Measurements from ENCODE around the gene NGDN.

NGDN gene

DNA sequence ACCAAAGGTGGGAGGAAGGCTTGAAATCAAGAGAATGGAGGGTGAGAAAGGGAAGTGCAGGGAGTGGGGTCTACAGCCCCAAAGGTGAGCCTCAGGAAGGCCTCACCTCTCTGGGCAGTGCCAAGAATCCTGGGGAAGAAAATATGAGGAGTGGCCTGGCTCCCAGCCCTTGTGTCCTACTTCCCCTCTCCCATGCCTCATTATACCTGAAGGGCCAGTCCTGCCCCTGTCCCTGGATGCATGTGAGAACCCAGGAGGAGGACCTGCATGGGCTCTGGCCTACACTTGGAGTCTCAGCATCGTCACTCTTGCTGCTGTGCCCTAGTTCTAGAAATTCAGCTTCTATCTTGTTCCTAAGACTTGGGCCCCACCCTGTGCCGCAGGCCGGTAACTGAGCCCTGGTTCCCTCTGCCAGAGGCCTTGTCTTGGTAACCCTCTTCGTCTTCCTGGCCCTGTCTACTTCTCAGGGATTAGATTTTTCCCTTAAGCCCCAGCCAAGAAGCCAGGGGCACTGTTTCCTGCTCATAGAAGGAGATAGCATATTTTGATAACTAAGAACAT is 23.1 kb upstream of the NGDN start:
- no peak for DNase-seq
- WGBS (ENCODE audit: insufficient coverage): 97% methylated on average over 3 of the region's 4 CpGs
- H3K27ac ChIP-seq (ENCODE audit: insufficient read depth in 1 of 2, low read depth in 1 of 2, low read length in 2 of 2, poor library complexity in 1 of 2, severe bottlenecking in 2 of 2): no peak overlapping the region
- no peaks in the 10 kb centered on the region for H3K36me3 ChIP-seq (ENCODE audit: control insufficient read depth in 4 of 4, insufficient read depth in 4 of 4, low read length in 3 of 4)
- no peak overlapping the region for H3K4me3 ChIP-seq (ENCODE audit: control insufficient read depth in 1 of 7, extremely low read depth in 1 of 7, insufficient read depth in 4 of 7, low read depth in 2 of 7, low read length in 6 of 7)
- CTCF ChIA-PET: interaction anchor here (1.0 to 1.8 kb wide), 2 partner anchors 10 to 29 kb away, joined by 3 read pairs; no protein-coding TSS in a partner anchor
- POLR2A ChIA-PET: no interaction called here
- no peaks in the 10 kb centered on the region for H3K9me3 ChIP-seq (ENCODE audit: control extremely low read depth in 1 of 5, control insufficient read depth in 4 of 5, insufficient read depth in 2 of 5, low read depth in 1 of 5, low read length in 4 of 5)
- peaks cover 0 to 7% (median 0%) of the 10 kb centered on the region in 5 experiments for H3K27me3 ChIP-seq (replicated peaks in 2 of 5; ENCODE audit: control insufficient read depth in 4 of 5, insufficient read depth in 5 of 5, low read length in 4 of 5)
- H3K4me1 ChIP-seq (ENCODE audit: control extremely low read depth in 1 of 4, control insufficient read depth in 4 of 4, insufficient read depth in 4 of 4, low read length in 3 of 4): no peaks in the 10 kb centered on the region

DNA sequence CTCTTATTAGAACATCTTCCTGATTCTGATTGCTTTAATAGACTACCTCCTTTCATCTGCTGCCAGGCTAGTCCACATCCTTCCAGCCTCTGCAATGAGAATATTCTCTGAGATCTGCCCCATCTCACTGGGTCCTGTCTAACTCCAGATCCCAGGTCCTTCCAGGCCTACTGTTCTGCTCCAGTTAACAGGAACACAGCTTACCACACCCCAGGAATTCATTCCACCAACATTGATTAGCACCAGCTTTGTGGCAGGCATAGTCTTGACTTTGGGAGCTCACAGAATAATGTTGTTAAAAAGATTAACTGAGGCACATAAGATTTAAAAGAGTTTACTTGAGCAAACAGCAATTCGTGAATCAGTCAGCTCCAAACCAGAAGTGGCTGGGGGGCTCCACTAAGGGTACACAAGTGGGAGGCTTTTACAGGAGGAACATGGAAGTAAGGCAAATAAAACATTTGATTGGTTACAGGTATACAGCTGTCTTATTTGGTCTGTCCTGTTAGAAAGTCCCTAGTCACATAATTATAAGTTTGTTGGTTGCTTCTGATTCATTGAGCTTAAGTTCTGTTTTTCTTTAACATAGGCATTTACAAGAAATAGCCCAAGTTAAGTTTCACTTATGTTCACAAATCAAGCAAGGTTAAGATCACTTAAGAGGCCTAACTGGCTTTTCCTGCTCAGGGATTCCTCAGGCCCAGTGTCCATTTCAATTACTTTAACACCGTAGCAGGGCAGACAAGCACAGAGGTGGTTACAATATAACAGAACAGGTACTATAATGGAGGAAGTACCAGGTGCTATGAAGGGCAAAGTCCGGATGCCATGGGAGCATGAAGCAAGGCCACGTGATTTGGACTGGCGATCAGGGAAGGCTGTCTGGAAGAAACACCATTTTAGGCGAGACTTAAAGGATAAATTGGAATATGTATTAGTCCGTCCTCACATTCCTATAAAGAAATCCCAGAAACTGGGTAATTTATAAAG is 21.8 kb upstream of the NGDN start:
- ChIA-PET POLR2A (no interaction called here), CTCF (interaction anchor here (0.7 to 1.8 kb wide), 5 partner anchors 9 to 120 kb away, joined by 3 read pairs; no protein-coding TSS in a partner anchor)
- Histone ChIP-seq H3K4me1 (ENCODE audit: control extremely low read depth in 1 of 4, control insufficient read depth in 4 of 4, insufficient read depth in 4 of 4, low read length in 3 of 4) (no peaks in the 10 kb centered on the region), H3K27ac (ENCODE audit: insufficient read depth in 1 of 2, low read depth in 1 of 2, low read length in 2 of 2, poor library complexity in 1 of 2, severe bottlenecking in 2 of 2) (no peak overlapping the region), H3K9me3 (ENCODE audit: control extremely low read depth in 1 of 5, control insufficient read depth in 4 of 5, insufficient read depth in 2 of 5, low read depth in 1 of 5, low read length in 4 of 5) (no peaks in the 10 kb centered on the region), H3K4me3 (ENCODE audit: control insufficient read depth in 1 of 7, extremely low read depth in 1 of 7, insufficient read depth in 4 of 7, low read depth in 2 of 7, low read length in 6 of 7) (no peak overlapping the region), H3K36me3 (ENCODE audit: control insufficient read depth in 4 of 4, insufficient read depth in 4 of 4, low read length in 3 of 4) (no peaks in the 10 kb centered on the region), H3K27me3 (replicated peaks in 2 of 5; ENCODE audit: control insufficient read depth in 4 of 5, insufficient read depth in 5 of 5, low read length in 4 of 5) (peaks cover 0 to 7% (median 0%) of the 10 kb centered on the region in 5 experiments)
- DNase-seq: no peak
- 93% methylated on average over 4 of the region's 7 CpGs for WGBS (ENCODE audit: insufficient coverage)

DNA sequence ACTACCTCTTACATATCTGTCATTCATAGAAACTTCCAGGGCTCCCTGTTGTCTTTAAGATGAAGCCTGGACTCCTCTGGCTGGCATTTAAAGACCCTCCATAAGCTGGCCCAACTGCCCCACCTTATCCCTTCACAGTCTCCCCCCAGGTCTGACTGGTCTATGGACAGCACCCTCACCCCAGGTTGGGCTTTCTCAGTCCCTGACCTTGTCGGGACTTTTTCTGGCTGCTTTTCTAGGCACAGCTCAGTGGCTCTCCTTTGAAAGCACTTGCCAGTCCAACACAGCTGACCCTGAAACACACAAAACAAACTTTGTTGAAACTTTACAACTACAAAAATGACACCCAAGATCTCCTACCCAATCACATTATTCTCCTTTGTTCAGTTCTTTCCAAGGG is 20.2 kb upstream of the NGDN start:
- CTCF ChIA-PET: interaction anchor here (1.3 kb wide), 1 partner anchor 8 kb away, joined by 3 read pairs; no protein-coding TSS in a partner anchor
- POLR2A ChIA-PET: no interaction called here

DNA sequence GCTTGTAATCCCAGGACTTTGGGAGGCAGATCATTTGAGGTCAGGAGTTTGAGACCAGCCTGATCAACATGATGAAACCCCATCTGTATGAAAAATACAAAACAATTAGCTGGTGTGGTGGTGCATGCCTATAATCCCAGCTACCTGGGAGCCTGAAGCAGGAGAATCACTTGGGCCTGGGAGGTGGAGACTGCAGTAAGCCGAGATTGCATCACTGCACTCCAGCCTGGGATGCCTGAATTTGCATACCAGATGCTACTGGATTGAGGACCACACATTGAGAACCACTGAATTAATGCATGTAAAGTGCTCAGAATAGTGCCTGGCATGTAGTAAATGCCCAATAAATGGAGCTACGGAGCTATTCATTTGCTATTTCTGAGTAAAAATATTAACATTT is 19.1 kb upstream of the NGDN start:
- POLR2A ChIA-PET: interaction anchor here (0.6 kb wide), 1 partner anchor 123 kb away, joined by 3 read pairs; no protein-coding TSS in a partner anchor
- peaks cover 0 to 5% (median 0%) of the 10 kb centered on the region in 5 experiments for H3K27me3 ChIP-seq (replicated peaks in 2 of 5; ENCODE audit: control insufficient read depth in 4 of 5, insufficient read depth in 5 of 5, low read length in 4 of 5)
- CTCF ChIA-PET: interaction anchor here (1.2 kb wide), 1 partner anchor 70 kb away, joined by 3 read pairs; no protein-coding TSS in a partner anchor
- H3K9me3 ChIP-seq (ENCODE audit: control extremely low read depth in 1 of 5, control insufficient read depth in 4 of 5, insufficient read depth in 2 of 5, low read depth in 1 of 5, low read length in 4 of 5): no peaks in the 10 kb centered on the region
- H3K4me3 ChIP-seq (ENCODE audit: control insufficient read depth in 1 of 7, extremely low read depth in 1 of 7, insufficient read depth in 4 of 7, low read depth in 2 of 7, low read length in 6 of 7): no peak overlapping the region
- peaks cover 0 to 18% (median 4%) of the 10 kb centered on the region in 4 experiments for H3K4me1 ChIP-seq (ENCODE audit: control extremely low read depth in 1 of 4, control insufficient read depth in 4 of 4, insufficient read depth in 4 of 4, low read length in 3 of 4)
- WGBS (ENCODE audit: insufficient coverage): no CpG with 5 or more reads among the region's 2 CpGs
- no peak for DNase-seq
- H3K27ac ChIP-seq (ENCODE audit: insufficient read depth in 1 of 2, low read depth in 1 of 2, low read length in 2 of 2, poor library complexity in 1 of 2, severe bottlenecking in 2 of 2): no peak overlapping the region
- no peaks in the 10 kb centered on the region for H3K36me3 ChIP-seq (ENCODE audit: control insufficient read depth in 4 of 4, insufficient read depth in 4 of 4, low read length in 3 of 4)

More for the DNA sequence above, 20.2 kb upstream of the NGDN start:
- Histone ChIP-seq H3K4me1 (ENCODE audit: control extremely low read depth in 1 of 4, control insufficient read depth in 4 of 4, insufficient read depth in 4 of 4, low read length in 3 of 4) (peaks cover 0 to 10% (median 2%) of the 10 kb centered on the region in 4 experiments), H3K9me3 (ENCODE audit: control extremely low read depth in 1 of 5, control insufficient read depth in 4 of 5, insufficient read depth in 2 of 5, low read depth in 1 of 5, low read length in 4 of 5) (no peaks in the 10 kb centered on the region), H3K27me3 (replicated peaks in 2 of 5; ENCODE audit: control insufficient read depth in 4 of 5, insufficient read depth in 5 of 5, low read length in 4 of 5) (peaks cover 0 to 6% (median 0%) of the 10 kb centered on the region in 5 experiments), H3K27ac (ENCODE audit: insufficient read depth in 1 of 2, low read depth in 1 of 2, low read length in 2 of 2, poor library complexity in 1 of 2, severe bottlenecking in 2 of 2) (no peak overlapping the region), H3K4me3 (ENCODE audit: control insufficient read depth in 1 of 7, extremely low read depth in 1 of 7, insufficient read depth in 4 of 7, low read depth in 2 of 7, low read length in 6 of 7) (no peak overlapping the region), H3K36me3 (ENCODE audit: control insufficient read depth in 4 of 4, insufficient read depth in 4 of 4, low read length in 3 of 4) (no peaks in the 10 kb centered on the region)
- no peak for DNase-seq
- 91% methylated on average over 1 of the region's 1 CpG for WGBS (ENCODE audit: insufficient coverage)

DNA sequence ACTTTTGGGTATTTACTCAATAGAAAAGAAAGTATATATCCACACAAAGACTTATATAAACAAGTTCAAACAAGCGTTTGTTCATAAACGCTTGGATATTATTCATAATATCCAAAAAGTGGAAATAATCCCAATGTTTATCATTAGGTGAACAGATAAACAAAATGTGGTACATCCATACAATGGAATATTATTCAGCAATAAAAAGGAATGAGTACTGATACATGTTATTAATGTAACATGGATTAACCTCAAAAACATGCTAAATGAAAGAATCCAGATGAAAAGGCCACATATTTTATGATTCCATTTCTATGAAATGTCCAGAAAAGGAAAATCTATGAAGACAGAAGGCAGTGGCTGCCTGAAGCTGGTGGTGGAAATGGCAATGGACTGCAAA is 17.3 kb upstream of the NGDN start:
- H3K9me3 ChIP-seq (ENCODE audit: control extremely low read depth in 1 of 5, control insufficient read depth in 4 of 5, insufficient read depth in 2 of 5, low read depth in 1 of 5, low read length in 4 of 5): no peaks in the 10 kb centered on the region
- no peak overlapping the region for H3K27ac ChIP-seq (ENCODE audit: insufficient read depth in 1 of 2, low read depth in 1 of 2, low read length in 2 of 2, poor library complexity in 1 of 2, severe bottlenecking in 2 of 2)
- H3K4me1 ChIP-seq (ENCODE audit: control extremely low read depth in 1 of 4, control insufficient read depth in 4 of 4, insufficient read depth in 4 of 4, low read length in 3 of 4): peaks cover 0 to 18% (median 4%) of the 10 kb centered on the region in 4 experiments
- DNase-seq: no peak
- no peak overlapping the region for H3K4me3 ChIP-seq (ENCODE audit: control insufficient read depth in 1 of 7, extremely low read depth in 1 of 7, insufficient read depth in 4 of 7, low read depth in 2 of 7, low read length in 6 of 7)
- no CpG with 5 or more reads among the region's 2 CpGs for WGBS (ENCODE audit: insufficient coverage)
- peaks cover 0 to 2% (median 0%) of the 10 kb centered on the region in 5 experiments for H3K27me3 ChIP-seq (replicated peaks in 2 of 5; ENCODE audit: control insufficient read depth in 4 of 5, insufficient read depth in 5 of 5, low read length in 4 of 5)
- ChIA-PET POLR2A (no interaction called here), CTCF (interaction anchor here (1.2 to 2.3 kb wide), 3 partner anchors 16 to 108 kb away, joined by 3 to 7 read pairs (median 5); no protein-coding TSS in a partner anchor)
- H3K36me3 ChIP-seq (ENCODE audit: control insufficient read depth in 4 of 4, insufficient read depth in 4 of 4, low read length in 3 of 4): no peaks in the 10 kb centered on the region

DNA sequence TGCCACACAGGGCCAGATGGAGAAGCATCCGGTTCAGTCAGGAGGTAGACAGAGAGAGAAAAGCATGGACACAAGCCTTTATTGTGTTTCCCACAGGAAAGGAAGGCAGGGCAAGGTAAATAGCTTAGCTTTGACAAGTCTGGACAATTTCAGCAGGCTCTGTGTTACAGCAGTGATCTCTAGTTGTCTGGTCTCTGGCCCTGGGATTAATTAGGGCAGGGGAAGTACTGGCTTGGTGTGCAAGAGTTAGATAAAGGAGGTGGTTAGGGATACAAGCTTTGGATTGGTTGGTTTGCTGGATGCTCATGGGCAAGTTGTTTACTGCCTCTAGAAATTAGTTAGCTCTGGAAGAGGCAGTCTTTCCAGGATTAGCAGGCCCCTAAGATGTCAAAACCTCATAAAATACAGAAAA is 15.1 kb upstream of the NGDN start:
- H3K4me1 ChIP-seq (ENCODE audit: control extremely low read depth in 1 of 4, control insufficient read depth in 4 of 4, insufficient read depth in 4 of 4, low read length in 3 of 4): peaks cover 0 to 18% (median 4%) of the 10 kb centered on the region in 4 experiments
- H3K27ac ChIP-seq (ENCODE audit: insufficient read depth in 1 of 2, low read depth in 1 of 2, low read length in 2 of 2, poor library complexity in 1 of 2, severe bottlenecking in 2 of 2): peak overlapping the region; percentile 46 to 74
- POLR2A ChIA-PET: no interaction called here
- H3K27me3 ChIP-seq (replicated peaks in 2 of 5; ENCODE audit: control insufficient read depth in 4 of 5, insufficient read depth in 5 of 5, low read length in 4 of 5): peaks cover 0 to 2% (median 0%) of the 10 kb centered on the region in 5 experiments
- 0% methylated on average over 1 of the region's 1 CpG for WGBS (ENCODE audit: insufficient coverage)
- CTCF ChIA-PET: interaction anchor here (0.9 to 1.1 kb wide), 2 partner anchors 14 to 94 kb away, joined by 3 to 4 read pairs; no protein-coding TSS in a partner anchor
- no peaks in the 10 kb centered on the region for H3K36me3 ChIP-seq (ENCODE audit: control insufficient read depth in 4 of 4, insufficient read depth in 4 of 4, low read length in 3 of 4)
- no peaks in the 10 kb centered on the region for H3K9me3 ChIP-seq (ENCODE audit: control extremely low read depth in 1 of 5, control insufficient read depth in 4 of 5, insufficient read depth in 2 of 5, low read depth in 1 of 5, low read length in 4 of 5)
- peak overlapping the region in 1 of 7 experiments; percentile 38 for H3K4me3 ChIP-seq (ENCODE audit: control insufficient read depth in 1 of 7, extremely low read depth in 1 of 7, insufficient read depth in 4 of 7, low read depth in 2 of 7, low read length in 6 of 7)
- peak; percentile 59 to 91 (median 82) for DNase-seq

All from common myeloid progenitor, CD34-positive (primary cell).